Stimulated activated CD8-positive, alpha-beta memory T cell treated with anti-CD3 and anti-CD28 coated beads, Interleukin-15, amount 100 ng/mL, for 4 hours (primary cell): Measurements from ENCODE around the gene POLK.
"Not testable (repeated sequence)": the region's sequence is repeated elsewhere in the genome, so short reads cannot be mapped to it uniquely, and the experiment has no call there.

Experiments
- DNase-seq, 2 donors: peaks; one replicate each; pipeline ENCODE4 v3.0.0-alpha.2; 2020; ENCODE audit warnings: low read depth in 2 of 2

The POLK gene

DNA sequence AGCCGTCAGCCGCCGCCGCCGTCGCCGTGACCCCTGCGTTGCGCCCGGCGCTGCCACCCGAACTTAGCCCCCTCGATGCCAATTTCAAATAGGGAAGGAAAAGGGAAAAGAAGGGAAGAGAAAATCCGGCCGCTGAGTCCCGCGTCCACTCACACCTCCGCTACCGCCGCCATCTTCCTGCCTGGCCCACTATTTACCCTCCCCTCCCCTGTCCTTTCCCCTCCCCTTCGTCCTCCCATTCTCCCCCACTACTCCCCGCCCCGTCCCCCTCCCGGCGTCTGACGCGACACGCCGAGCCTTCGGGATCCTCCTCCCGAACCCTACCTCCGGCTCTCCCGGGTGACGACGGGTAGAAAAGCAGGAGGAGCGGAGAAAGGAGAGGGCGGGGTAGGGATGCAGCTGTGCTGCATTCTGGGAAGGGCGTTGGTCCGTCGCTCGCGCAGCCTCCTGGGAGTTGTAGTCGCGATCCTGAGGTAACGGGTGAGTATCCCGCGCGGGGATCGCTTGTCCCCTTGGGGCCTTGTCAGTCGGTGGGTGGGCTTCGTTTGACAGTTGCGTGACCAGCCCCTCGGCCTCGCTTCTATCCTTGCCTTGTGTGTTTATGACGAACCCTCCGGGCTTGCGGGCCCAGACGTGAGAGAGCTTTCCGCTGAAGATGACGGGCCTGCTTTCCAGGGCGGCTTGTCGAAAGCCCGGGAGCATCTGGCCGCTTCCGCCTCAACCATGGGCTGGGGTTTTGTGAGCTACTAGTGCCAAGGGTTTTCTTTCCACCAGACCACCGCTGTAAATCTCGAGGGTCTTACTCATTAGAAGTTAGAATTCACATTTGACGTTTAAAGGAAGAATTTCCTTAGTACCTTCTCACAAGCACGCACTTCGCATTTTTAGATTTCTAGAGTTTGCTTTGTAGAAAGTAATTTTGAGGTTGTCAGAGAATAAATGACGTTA lies at the start of gene POLK, which contains the start of gene CERT1:
Gene POLK (plus strand): TSS at position 457 of the 948 bp plus-strand sequence.
Gene CERT1 (minus strand): TSS at position 195 of the 948 bp plus-strand sequence. CDS start 422 bp downstream, outside the sequence.
- peak; percentile 82 to 91 for DNase-seq

DNA sequence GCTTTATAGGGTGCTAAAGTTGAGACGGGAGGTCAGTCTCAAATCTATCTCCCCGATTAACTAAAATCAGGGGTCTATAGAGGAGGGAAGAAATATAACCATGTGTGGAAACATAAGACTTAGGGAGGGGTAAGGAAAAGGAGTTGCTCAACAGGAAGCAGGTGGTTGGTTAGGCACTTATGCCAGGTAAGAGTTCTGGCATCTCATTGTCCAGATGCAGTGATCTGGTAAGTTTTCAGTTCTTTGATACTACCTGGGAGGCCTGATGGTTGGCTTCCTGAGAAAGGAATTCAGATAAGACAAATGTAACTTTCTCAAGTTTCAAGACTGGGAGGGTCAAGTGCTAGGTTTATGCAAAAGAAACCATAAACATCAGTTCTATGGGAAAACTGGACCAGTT lies 48.0 kb upstream of the POLK start:
- no peak for DNase-seq

DNA sequence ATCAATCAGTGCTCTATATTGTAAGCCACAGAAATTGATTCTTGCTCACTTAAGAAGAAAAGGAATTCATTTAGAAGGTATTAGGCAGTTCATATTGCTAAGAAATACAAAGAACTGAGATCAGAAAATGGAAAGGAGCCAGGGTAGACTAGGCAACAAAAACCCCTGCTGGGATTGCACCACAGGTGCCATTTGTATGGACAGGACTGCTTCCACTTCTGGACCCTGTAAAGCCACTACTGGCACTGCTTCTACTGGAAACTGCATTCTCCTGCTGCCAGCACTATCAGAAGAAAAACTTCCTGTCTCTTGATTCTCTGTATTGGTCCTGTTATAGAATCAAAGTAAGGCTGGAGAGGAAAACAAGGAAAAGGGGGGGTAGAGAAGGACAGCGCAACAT lies 46.2 kb upstream of the POLK start:
- no peak for DNase-seq

DNA sequence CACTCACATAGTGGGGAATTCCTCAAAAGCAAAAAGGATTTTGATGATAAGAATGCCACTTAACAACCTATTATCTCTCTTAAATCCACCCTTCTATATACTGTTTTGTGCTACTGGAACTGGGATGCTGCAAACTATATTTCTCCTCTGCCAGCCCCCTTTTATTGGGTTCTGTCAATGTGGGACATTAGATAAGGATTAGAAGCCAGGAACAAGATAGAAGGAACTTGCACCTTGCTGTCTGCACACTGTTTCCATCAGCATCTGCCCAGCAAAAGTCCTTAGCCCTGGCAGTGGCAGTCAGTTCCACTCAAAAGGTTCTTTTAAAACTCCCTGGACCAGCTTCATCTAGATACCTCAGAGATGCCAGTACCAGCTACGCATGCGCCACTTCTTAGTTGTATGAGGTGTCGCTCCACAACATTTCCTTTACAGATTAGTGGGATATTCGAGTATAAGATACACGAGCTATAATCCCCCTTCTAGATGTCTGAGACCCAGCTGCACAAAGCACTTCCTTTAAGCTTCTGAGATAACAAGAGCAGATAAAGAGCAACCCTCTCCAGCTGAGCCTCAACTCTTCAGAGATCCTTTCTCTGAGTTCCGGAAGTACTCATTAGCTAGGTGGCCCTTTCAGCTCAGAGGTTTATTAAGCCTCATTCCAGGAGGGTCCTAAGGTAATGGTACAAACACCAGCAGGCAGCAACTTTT lies 45.5 kb upstream of the POLK start:
- DNase-seq = no peak

DNA sequence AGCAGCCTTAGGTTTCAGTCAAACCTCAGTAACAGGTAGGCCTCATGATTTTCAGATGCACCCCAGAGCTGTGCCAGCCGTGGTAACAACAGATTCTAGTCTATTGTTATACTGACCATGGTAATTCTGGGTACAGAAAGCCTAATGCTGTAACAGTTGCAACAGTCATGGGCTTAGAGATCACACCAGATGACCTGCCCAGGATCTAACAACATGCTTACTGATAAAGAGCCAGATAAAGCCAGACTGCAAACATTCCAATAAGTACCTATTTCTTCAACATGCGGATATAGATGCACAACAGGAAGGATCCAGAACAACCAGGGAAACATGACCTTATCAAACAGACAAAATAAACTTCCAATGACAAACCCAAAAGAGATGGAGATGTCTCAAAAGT lies 43.1 kb upstream of the POLK start:
- DNase-seq = no peak

DNA sequence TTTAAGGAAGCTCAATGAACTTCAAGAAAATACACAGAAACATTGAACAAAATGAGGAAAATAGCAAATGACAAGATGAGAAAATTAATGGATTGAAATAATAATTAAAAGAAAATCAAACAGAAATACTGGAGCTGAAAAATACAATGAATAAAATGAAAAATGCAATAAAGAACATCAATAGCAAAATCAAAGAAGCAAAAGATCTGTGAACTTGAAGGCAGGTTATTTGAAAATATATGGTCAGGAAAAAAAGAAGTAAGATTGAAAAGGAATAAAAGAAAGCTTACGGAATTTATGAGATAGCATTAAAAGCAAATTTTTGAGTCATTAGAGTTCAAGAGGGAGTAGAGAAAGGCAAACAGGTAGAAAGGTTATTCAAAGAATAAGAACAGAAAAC lies 42.7 kb upstream of the POLK start:
- DNase-seq = no peak

DNA sequence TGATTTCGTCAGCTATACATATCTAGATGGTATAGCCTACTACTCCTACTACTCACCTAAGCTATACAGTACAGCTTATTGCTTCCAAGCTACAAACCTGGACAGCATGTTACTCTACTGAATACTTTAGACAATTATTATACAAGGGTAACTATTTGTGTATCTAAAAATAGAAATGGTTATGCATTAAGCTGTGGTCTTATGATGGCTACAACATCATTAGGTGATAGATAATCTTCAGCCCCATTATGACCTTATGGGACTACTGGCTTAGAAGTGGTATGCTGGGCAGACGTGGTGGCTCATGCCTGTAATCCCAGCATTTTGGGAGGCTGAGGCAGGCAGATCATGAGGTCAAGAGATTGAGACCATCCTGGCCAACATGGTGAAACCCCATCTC lies 40.5 kb upstream of the POLK start:
- DNase-seq = no peak

DNA sequence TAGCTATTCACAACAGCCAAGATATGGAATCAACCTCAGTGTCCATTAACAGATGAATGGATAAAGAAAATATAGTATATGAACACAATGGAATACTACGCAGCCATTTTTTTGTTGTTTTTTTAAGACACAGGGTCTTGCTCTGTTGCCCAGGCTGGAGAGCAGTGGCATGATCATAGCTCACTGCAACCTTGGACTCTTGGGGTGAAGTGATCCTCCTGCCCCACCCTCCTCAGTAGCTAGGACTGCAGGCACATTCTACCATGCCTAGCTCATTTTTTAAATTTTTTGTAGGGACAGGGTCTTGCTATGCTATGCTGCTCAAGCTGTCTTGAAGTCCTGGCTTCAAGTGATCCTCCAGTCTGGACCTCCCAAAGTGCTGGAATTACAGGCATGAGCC lies 38.7 kb upstream of the POLK start:
- no peak for DNase-seq

DNA sequence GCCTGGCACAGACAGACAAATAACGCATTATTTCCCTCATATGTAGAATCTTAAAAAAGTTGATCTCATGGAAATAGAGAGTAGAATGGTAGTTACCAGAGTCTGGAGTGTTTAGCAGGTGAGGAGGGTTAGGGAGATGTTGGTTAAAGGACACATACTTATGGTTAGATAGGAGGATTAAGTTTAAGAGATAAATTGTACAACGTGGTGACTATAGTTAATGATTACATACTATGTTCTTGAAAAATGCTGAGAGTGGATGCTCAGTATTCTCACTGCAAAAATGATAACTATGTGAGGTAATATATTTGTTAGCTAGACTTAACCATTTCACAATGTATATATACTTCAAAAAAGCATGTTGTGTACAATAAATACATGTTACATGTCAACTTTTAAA lies 38.2 kb upstream of the POLK start:
- DNase-seq = no peak

DNA sequence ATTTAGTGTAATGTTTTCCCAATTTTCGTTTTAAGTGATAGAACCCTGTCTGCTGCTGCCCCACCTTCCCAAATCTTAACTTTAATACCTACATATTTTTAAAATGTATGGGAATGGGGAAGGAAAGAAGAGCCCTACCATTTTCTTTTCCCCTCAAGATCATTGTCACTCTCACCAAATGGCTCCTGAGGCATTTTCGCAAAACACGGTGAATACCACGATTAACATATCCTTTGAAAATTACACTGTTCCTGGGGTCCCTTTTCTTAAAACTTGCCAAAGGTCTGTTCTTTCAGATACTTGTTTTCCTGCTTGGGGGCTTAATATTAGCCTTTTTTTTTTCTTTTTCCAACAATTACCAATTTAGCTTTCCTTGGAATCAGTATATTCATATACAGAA lies 36.3 kb upstream of the POLK start:
- DNase-seq = no peak

DNA sequence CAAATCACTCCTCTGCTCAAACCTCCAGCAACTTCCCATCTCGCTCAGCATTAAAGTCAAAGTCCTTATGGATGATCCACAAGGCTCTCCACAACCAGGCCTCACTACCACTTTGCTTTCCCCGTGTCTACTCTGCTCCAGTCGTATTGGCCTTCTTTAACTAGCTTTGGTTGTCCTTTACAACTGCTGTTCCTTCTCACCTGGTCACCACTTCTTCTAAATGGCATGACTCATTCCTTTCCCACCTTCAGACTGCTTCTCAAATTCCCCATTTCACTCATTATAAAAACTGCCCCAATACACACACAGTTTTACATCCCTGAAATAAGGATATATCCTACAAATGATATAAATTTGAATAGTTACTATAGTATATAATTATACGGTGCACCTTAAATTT lies 30.7 kb upstream of the POLK start:
- no peak for DNase-seq

DNA sequence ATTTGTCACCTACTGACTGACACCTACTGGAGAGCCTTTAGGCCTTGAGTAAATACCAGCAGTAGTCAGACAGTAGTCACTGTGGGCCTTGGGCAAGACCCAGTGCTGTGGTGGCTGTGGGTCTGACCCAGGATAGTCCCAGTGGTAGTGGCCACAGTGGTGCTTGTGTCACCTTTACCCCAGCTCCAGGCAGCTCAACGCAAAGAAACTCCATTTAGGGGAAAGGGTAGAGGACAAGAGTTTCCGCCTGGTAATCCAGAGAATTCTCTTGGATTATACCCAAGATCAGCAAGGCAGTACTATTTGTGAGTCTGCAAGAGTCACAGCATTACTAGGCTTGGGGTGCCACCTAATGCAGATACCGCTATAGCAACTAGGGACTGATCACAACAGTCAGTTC lies 29.2 kb upstream of the POLK start:
- no peak for DNase-seq

DNA sequence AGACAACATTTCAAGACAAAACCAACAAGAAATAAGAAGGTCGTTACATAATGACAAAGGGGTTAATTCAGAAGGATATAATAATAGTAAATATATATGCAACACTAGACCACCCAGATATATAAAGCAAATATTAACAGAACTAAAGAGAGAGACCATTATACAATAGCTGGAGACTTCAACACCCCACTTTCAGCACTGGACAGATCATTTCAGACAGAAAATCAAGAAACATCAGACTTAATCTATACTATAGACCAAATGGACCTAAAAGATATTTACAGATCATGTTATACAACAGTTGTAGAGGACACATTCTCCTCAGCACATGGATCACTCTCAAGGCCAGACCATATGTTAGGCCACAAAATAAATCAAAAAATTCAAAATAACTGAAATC lies 27.1 kb upstream of the POLK start:
- no peak for DNase-seq

DNA sequence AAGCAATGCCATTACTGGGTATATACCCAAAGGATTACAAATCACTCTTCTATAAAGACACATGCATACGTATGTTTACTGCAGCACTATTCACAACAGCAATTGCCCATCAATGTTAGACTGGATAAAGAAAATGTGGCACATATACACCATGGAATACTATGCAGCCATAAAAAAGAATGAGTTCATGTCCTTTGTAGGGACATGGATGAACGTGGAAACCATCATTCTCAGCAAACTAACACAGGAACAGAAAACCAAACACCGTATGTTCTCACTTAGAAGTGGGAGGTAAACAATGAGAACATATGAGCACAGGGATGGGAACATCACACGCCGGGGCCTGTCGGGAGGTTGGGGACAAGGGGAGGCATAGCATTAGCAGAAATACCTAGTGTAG lies 21.8 kb upstream of the POLK start:
- not testable (repeated sequence) for DNase-seq

DNA sequence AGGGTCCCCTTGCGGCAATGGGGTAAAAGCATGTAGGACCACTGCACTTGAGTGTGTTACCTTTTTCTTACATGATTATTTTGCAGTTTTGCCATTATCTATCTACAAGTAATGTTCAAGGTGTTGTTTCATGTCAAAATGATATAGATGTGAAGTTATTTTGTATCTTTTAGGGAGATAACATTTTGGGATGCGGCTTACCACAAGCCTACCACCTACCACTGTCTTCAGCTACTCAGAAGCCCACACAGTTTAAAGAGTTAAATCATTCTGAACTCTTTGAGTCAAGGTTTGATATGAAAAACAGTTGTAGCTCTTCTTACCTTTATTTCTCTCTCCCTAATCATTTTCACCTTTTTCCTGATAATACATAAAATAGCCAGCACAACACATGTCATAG lies 20.1 kb upstream of the POLK start:
- DNase-seq = no peak

DNA sequence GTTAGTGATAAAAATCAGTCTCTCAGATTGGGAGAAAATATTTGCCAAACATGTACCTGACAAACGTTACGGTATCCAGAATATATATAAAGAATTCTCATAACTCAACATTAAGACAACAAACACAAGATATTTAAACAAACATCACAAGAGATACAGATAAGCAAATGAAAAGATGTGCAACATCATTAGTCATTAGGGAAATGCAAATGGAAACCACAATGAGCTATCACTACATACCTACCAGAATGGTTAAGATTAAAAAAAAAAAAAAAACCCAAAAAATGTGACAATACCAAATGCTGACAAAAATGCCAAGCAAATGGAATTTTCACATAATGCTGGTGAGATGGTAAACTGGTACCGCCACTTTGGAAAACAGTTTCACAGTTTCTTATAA lies 15.7 kb upstream of the POLK start:
- DNase-seq = no peak

DNA sequence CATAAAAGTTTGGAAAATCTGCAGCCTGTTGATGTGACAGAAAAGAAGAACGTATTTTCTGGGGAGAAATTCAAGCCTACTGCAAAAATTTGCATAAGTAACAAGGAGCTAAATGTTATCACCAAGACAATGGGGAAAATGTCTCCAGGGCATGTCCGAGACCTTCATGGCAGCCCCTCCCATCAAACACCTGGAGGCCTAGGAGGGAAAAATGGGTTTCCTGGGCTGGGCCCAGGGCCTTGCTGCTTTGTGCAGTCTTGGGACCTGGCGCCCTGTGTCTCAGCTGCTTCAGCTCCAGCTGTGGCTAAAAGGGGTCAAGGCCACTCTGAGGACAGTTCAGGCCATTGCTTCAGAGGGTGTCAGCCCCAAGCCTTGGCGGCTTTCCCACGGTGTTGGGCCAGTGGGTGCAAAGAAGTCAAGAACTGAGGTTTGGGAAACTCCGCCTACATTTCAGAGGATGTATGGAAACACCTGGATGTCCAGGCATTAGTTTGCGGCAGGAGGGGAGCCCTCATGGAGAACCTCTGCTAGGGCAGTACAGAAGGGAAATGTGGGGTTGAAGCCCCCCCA lies 13.4 kb upstream of the POLK start:
- DNase-seq = no peak

DNA sequence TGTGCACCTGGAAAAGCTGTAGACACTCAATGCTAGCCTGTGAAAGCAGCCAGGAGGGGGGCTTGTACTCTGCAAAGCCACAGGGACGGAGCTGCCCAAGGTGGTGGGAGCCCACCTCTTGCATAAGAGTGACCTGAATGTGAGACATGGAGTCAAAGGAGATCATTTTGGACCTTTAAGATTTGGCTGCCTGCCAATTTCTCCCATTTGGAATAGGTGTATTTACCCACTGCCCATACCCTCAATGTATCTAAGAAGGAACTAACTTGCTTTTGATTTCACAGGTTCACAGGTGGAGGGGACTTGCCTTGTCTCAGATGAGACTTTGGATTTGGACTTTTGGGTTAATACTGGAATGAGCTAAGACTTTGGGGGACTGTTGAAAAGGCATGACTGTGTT lies 12.8 kb upstream of the POLK start:
- DNase-seq = not testable (repeated sequence)

DNA sequence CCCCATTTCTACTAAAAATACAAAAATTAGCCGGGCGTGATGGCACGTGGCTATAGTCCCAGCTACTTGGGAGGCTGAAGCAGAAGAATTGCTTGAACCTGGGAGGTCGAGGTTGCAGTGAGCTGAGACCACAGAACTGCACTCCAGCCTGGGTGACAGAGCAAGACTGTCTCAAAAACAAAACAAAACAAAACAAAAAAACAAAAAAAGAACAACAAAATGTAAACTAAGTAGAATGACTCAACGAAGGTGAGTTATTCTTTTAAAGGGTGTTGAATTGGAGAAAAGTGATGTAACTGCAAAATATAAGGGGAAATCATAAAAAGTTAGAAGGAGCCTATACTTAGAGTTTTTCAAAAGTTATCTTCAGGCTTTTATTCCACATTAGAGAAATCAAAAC lies 6.6 kb upstream of the POLK start:
- DNase-seq = not testable (repeated sequence)

DNA sequence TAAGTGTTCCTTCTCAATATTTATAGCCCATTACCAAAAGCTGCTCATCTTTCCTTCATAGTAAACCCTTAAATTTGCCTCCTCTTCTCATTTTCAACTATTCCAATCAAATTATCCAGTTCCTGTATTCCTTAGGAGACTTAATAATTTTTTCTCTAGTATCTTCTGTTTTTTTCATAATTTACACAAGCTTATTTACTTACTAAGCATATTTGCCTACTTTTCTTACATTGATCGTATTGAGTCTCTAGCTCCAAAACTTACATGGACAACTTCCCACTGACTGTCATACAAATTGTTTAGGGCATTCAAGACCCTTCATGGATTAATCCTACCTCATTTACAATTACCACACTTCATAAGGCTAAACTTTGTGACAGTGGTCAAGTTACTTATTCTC lies 3.9 kb upstream of the POLK start:
- DNase-seq = no peak

DNA sequence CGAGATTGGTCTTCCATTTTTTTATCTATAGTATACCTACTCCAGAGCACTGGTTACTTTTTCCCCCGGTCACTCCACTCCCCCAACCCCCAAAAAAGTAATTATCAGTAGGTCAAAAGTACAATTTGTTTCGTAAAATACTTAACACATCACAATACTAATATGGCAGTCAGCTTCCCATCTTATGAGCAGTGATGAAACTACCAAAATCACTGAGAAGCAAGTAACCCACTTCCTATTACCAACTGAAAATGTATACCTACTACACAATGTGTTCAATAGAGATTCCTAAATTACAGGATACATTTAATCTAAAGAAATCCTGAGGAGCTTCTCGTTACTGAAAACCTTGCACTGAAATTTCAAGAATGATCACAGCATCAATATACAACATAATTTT lies 2.1 kb upstream of the POLK start:
- no peak for DNase-seq

DNA sequence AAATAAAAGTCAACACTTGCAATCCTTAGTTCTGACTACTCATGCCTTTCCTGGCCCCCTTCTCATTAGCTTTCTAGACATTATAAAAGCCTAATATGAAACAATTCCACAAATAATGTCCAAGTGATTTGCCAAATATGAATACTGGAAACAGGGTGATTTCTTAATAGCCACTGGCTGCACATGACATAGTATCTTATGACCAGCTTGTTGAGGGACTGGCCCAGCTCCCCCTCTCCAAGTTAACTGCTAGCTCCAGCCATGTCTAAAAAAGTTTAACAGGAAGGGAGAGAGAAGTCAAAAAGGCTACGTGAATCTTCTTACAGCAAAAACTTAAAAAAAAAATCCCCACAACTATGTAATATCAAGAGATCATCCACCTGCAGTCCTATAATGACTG lies 1.7 kb upstream of the POLK start:
- no peak for DNase-seq

DNA sequence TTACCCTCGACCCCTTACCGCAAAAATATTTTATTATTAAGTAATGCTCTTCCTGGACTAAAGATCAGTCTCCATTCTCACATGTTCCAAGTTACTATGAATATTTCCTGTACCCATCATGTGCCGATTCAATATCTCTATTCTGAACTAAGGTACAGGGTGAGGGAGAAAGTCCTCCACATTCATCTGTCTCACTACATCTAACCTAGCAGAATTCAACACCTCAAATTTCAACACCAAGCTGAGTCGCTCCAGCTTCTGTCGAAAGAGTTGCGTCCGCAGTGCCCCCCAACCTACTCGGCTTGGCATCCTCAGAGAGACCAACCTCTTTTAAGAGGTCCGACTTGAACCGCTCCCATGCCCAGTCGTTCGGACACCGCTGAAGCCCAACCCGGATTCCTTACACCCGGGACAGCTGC lies 1.3 kb upstream of the POLK start:
- no peak for DNase-seq
